MM.1S (cell line): ENCODE data around the gene SMARCA4.

ENCODE experiments used
- DNase-seq: peaks from one replicate; pipeline ENCODE4 v3.0.0-alpha.2; 2015
- H2AFZ ChIP-seq: fragments of 300-600 bp; sonication (generic); 2 replicates; pipeline ENCODE4 v1.6.0; 2016; ENCODE audit warnings: antibody characterized with exemption, low read length
- H3F3A ChIP-seq: fragments of 300-600 bp; sonication (generic); 2 replicates; pipeline ENCODE4 v1.6.1; 2016; ENCODE audit warnings: mild to moderate bottlenecking, antibody characterized with exemption, low read length, moderate library complexity, mixed read lengths; ENCODE audit not compliant: insufficient read depth
- H3K27ac ChIP-seq: fragments of 300-600 bp; sonication (generic); 2 replicates; pipeline ENCODE4 v1.5.1; 2016; ENCODE audit warnings: mild to moderate bottlenecking, low read length
- H3K27me3 ChIP-seq: fragments of 300-600 bp; sonication (generic); replicated peaks from 2 replicates; pipeline ENCODE4 v1.6.0; 2016; ENCODE audit warnings: low read length; ENCODE audit not compliant: insufficient read depth
- H3K36me3 ChIP-seq: fragments of 300-600 bp; sonication (generic); replicated peaks from 2 replicates; pipeline ENCODE4 v1.6.1; 2016; ENCODE audit warnings: mild to moderate bottlenecking, low read length, mixed read lengths; ENCODE audit not compliant: insufficient read depth
- H3K4me1 ChIP-seq: fragments of 300-600 bp; sonication (generic); 2 replicates; pipeline ENCODE4 v1.6.1; 2016; ENCODE audit warnings: low read length, mixed read lengths
- H3K4me2 ChIP-seq: fragments of 300-600 bp; sonication (generic); 2 replicates; pipeline ENCODE4 v1.6.0; 2016; ENCODE audit warnings: low read depth, low read length
- H3K4me3 ChIP-seq: fragments of 300-600 bp; sonication (generic); 2 replicates; pipeline ENCODE4 v1.5.1; 2016; ENCODE audit warnings: low read length, mixed read lengths
- H3K79me2 ChIP-seq: fragments of 300-600 bp; sonication (generic); 2 replicates; pipeline ENCODE4 v1.6.1; 2016; ENCODE audit warnings: mixed run types, low read length, mixed read lengths
- H3K9ac ChIP-seq: fragments of 300-600 bp; sonication (generic); 2 replicates; pipeline ENCODE4 v1.6.1; 2016; ENCODE audit warnings: low read length, mixed read lengths
- H3K9me2 ChIP-seq: fragments of 300-600 bp; sonication (generic); replicated peaks from 2 replicates; pipeline ENCODE4 v1.6.1; 2016; ENCODE audit warnings: mild to moderate bottlenecking, low read length, mixed read lengths; ENCODE audit not compliant: insufficient read depth
- H3K9me3 ChIP-seq: fragments of 300-600 bp; sonication (generic); replicated peaks from 2 replicates; pipeline ENCODE4 v1.6.1; 2016; ENCODE audit warnings: mild to moderate bottlenecking, low read length, mixed read lengths; ENCODE audit not compliant: insufficient read depth
- H4K20me1 ChIP-seq: fragments of 300-600 bp; sonication (generic); 2 replicates; pipeline ENCODE4 v1.6.1; 2016; ENCODE audit warnings: mild to moderate bottlenecking, low read length, moderate library complexity, mixed read lengths; ENCODE audit not compliant: insufficient read depth
- EZH2 ChIP-seq: fragments of 300-600 bp; sonication (generic); optimal IDR thresholded peaks from 2 replicates; pipeline ENCODE3; 2017; ENCODE audit warnings: low read depth, mild to moderate bottlenecking, antibody characterized with exemption, low read length, mixed read lengths
- EZH2phosphoT487 ChIP-seq: fragments of 300-600 bp; sonication (generic); IDR thresholded peaks from 2 replicates; pipeline ENCODE4 v1.6.1; 2018; ENCODE audit warnings: antibody characterized with exemption, low read length
- TF ChIP-seq, protein P1 (sequence below): fragments of 300-600 bp; sonication (generic); IDR thresholded peaks from 2 replicates; pipeline ENCODE4 v1.5.1; 2016; ENCODE audit warnings: antibody characterized with exemption, low read length, mixed read lengths

The SMARCA4 gene

DNA sequence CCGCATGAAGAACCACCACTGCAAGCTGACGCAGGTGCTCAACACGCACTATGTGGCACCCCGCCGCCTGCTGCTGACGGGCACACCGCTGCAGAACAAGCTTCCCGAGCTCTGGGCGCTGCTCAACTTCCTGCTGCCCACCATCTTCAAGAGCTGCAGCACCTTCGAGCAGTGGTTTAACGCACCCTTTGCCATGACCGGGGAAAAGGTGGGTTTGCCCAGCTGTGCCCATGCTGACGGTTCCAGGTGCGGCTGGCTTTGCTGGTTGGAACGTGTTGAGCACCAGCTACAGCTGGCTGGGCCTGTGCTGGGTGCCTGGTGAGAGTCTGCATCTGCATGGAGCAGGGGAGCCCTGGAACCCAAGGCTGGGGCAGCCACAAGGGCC, 60.9 kb downstream of the SMARCA4 start:
- no peak for DNase-seq
- Histone ChIP-seq H3K4me1 (no peaks in the 10 kb centered on the region), H3K4me2 (no peak overlapping the region), H3K9me2 (no peaks in the 10 kb centered on the region), H3K9ac (no peak overlapping the region), H3K9me3 (no peaks in the 10 kb centered on the region), H3K27ac (no peak overlapping the region), H3K36me3 (no peaks in the 10 kb centered on the region; the same call in none of the 2 replicates), H3K4me3 (no peak overlapping the region), H4K20me1 (no peaks in the 10 kb centered on the region), H3F3A (no peaks in the 10 kb centered on the region), H3K79me2 (no peaks in the 10 kb centered on the region), H2AFZ (no peak overlapping the region), H3K27me3 (no peaks in the 10 kb centered on the region)
- TF ChIP-seq, protein P1, sequence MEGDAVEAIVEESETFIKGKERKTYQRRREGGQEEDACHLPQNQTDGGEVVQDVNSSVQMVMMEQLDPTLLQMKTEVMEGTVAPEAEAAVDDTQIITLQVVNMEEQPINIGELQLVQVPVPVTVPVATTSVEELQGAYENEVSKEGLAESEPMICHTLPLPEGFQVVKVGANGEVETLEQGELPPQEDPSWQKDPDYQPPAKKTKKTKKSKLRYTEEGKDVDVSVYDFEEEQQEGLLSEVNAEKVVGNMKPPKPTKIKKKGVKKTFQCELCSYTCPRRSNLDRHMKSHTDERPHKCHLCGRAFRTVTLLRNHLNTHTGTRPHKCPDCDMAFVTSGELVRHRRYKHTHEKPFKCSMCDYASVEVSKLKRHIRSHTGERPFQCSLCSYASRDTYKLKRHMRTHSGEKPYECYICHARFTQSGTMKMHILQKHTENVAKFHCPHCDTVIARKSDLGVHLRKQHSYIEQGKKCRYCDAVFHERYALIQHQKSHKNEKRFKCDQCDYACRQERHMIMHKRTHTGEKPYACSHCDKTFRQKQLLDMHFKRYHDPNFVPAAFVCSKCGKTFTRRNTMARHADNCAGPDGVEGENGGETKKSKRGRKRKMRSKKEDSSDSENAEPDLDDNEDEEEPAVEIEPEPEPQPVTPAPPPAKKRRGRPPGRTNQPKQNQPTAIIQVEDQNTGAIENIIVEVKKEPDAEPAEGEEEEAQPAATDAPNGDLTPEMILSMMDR: no peak
- TF ChIP-seq EZH2 (no peak), EZH2phosphoT487 (no peak)

DNA sequence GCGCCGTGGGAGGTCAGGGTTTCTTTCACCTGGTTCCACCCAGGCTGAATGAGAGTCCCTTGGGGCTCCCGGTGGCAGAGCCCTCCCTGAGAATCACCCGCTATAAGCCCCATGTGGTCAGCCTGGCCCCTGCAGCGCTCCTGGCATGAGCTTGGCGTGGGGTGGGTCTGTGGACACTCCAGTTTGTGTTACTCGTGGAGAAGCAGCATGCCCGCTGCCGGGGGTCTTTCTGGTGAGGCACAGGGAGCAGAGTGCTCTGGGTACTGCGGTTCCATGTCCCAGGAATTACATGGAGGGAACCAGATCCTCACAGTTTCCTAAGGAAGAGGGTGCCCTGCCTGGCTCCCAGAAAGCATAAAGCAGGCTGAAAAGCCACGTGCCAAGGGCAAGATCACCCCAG, 62.2 kb downstream of the SMARCA4 start:
- no peaks in the 10 kb centered on the region for H3F3A ChIP-seq
- H3K4me1 ChIP-seq: no peaks in the 10 kb centered on the region
- no peak overlapping the region for H3K9ac ChIP-seq
- no peaks in the 10 kb centered on the region for H3K9me2 ChIP-seq
- no peak overlapping the region for H2AFZ ChIP-seq
- H3K4me3 ChIP-seq: no peak overlapping the region
- no peak for TF ChIP-seq EZH2phosphoT487
- TF ChIP-seq, protein P1: no peak
- TF ChIP-seq EZH2: no peak
- no peaks in the 10 kb centered on the region for H4K20me1 ChIP-seq
- H3K79me2 ChIP-seq: no peaks in the 10 kb centered on the region
- H3K27ac ChIP-seq: no peak overlapping the region
- H3K36me3 ChIP-seq: peaks cover 3% of the 10 kb centered on the region
- no peaks in the 10 kb centered on the region for H3K9me3 ChIP-seq
- H3K27me3 ChIP-seq: no peaks in the 10 kb centered on the region
- no peak for DNase-seq
- no peak overlapping the region for H3K4me2 ChIP-seq

DNA sequence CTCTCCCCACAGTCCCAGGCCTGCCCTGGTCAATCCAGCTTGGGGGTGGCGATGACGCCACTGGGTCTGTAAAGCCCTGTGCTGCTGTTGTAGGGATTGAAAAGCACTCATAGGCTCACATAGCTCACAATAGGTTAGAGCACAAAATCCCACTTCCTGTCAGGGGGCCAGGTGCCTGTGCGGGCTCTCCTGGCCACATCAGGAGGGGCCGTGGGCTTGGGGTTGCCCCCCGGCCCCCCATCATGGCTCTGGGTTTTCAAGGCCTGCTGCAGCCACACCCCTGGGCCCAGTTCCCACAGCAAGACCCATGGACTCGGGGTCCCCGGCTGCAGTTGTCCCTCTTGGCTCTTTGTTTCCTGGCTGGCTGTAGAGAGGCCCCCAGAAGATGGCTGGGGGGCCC, 62.9 kb downstream of the SMARCA4 start:
- Histone ChIP-seq H3K27me3 (no peaks in the 10 kb centered on the region), H4K20me1 (no peaks in the 10 kb centered on the region), H3K27ac (no peak overlapping the region), H3K9me2 (no peaks in the 10 kb centered on the region), H3K79me2 (no peaks in the 10 kb centered on the region), H3K4me1 (no peaks in the 10 kb centered on the region), H3F3A (no peaks in the 10 kb centered on the region), H3K9me3 (no peaks in the 10 kb centered on the region), H3K4me3 (no peak overlapping the region), H2AFZ (no peak overlapping the region), H3K9ac (no peak overlapping the region), H3K4me2 (no peak overlapping the region), H3K36me3 (peaks cover 6% of the 10 kb centered on the region)
- DNase-seq: no peak
- TF ChIP-seq, protein P1: no peak
- TF ChIP-seq EZH2phosphoT487 (no peak), EZH2 (no peak)
